Measurements from ENCODE around the gene SDHB. TPM values are rescaled to one million over a fixed set of nuclear protein-coding genes. Genes with fewer than 3 reads are reported as not detected.

SDHB gene
- total RNA-seq, 3 donors from 2014 or later, result 145 to 177 (median 163) TPM

DNA sequence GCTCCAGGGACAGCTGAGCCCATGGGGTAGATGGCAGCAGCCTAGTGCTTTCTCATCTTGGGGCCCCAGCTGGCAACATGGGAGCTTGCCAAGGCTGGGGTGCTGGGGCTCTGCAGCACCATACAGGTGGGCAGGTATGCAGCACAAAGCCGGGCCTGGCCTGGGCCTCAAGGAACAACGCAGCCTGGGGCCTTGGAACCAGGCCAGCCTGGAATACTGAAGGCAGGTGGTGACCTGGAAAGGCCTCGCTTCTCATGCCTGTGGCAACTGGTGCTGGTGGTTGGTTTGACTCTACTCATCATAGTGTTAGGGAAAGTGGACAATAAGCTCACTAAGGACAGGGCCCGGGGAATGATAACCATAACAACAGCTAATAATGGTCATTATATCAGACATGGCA is 27.0 kb upstream of the SDHB start:
- TF ChIP-seq, protein P1, sequence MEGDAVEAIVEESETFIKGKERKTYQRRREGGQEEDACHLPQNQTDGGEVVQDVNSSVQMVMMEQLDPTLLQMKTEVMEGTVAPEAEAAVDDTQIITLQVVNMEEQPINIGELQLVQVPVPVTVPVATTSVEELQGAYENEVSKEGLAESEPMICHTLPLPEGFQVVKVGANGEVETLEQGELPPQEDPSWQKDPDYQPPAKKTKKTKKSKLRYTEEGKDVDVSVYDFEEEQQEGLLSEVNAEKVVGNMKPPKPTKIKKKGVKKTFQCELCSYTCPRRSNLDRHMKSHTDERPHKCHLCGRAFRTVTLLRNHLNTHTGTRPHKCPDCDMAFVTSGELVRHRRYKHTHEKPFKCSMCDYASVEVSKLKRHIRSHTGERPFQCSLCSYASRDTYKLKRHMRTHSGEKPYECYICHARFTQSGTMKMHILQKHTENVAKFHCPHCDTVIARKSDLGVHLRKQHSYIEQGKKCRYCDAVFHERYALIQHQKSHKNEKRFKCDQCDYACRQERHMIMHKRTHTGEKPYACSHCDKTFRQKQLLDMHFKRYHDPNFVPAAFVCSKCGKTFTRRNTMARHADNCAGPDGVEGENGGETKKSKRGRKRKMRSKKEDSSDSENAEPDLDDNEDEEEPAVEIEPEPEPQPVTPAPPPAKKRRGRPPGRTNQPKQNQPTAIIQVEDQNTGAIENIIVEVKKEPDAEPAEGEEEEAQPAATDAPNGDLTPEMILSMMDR (IDR thresholded peaks at IDR 0.05), result no peak
- H3K9me3 ChIP-seq, result no peaks in the 10 kb centered on the region
- DNase-seq (no peak), ATAC-seq (no peak)
- peaks cover 5% of the 10 kb centered on the region for H3K36me3 ChIP-seq (ENCODE audit: low read depth)
- no peaks in the 10 kb centered on the region for H3K4me1 ChIP-seq (ENCODE audit: low read depth)
- intact Hi-C loops (cut with DNase I, micrococcal nuclease), result no loop called here
- no peak overlapping the region for H3K4me3 ChIP-seq

DNA sequence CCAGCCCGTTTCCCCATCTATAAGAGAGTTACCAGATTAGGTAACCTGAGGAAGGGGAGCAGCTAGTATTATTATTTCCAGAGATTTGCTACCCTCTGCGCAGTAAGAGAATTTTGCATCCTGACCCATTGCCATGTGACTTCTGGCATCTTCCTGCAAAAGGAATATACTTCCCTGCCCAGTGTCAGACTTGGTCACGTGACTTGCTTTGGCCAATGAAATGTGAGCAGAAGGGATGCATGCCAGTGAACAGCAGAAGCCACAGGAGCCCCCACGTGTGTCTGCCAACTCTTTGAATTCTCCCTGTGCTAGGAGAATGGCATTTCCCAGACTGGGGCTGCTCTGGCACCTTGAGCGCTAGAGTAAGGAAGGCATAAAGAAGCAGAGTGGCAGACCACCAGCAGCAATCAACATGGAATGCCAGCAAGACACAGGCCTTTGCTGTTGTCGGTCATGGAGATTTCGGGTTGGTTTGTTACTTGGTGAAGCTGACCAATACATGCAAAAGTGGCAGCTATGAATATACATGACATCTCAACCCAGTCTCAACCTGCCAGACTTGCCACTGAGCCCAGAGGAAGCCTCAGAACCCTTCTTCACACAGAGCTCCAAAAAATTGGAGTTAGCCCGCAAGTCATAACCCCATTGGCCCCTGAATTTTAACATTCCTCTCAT is 26.4 kb upstream of the SDHB start:
- H3K36me3 ChIP-seq (ENCODE audit: low read depth), result peaks cover 5% of the 10 kb centered on the region
- H3K4me1 ChIP-seq (ENCODE audit: low read depth), result no peaks in the 10 kb centered on the region
- no peak for ATAC-seq
- H3K4me3 ChIP-seq, result no peak overlapping the region
- no peak for DNase-seq
- TF ChIP-seq, protein P1 (IDR thresholded peaks at IDR 0.05), result no peak
- no peaks in the 10 kb centered on the region for H3K9me3 ChIP-seq
- intact Hi-C loops (cut with DNase I, micrococcal nuclease), result no loop called here

DNA sequence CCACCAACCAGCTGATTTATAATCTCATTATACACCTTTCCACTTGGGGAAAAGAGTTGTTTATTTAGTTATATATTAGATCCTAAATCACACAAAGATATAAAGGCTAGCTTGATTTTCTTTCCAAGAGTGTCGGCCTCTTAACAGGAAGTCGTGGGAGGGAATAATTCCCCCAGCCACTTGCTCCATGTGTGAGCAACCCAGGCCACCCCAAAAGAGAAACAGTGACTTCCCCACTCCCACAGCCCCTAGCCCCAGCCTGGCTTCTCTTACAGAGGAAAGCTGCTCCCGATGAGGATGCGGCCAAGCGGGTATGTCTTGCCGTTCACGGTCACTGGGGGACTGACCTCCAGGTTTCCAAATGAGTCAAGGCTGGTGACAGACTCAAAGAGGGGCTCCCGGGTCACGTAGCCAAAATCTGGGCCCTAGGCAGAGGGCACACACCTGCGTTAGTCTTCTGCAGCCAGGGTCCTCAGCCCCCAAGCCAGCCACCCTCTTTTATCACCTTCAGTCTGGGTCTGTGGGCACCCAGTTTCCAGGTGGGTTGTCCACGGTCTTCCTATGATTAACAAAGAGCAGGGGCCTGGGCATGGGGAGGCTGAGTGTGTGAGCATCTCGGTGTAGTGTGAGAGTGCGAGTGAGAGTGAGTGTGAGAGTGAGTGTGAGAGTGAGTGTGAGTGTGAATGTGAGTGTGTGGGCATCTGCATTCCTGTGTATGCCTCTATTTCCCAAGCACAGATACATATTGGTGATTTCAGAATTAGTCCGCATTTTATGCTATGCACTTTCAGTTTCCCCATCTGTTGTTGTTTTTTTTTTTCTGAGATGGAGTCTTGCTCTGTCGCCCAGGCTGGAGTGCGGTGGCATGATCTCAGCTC is 25.4 kb upstream of the SDHB start:
- H3K36me3 ChIP-seq (ENCODE audit: low read depth), result peaks cover 5% of the 10 kb centered on the region
- TF ChIP-seq, protein P1 (IDR thresholded peaks at IDR 0.05), result no peak
- no peaks in the 10 kb centered on the region for H3K9me3 ChIP-seq
- H3K4me3 ChIP-seq, result no peak overlapping the region
- ATAC-seq (no peak), DNase-seq (no peak)
- H3K4me1 ChIP-seq (ENCODE audit: low read depth), result no peaks in the 10 kb centered on the region
- intact Hi-C loops (cut with DNase I, micrococcal nuclease), result no loop called here

DNA sequence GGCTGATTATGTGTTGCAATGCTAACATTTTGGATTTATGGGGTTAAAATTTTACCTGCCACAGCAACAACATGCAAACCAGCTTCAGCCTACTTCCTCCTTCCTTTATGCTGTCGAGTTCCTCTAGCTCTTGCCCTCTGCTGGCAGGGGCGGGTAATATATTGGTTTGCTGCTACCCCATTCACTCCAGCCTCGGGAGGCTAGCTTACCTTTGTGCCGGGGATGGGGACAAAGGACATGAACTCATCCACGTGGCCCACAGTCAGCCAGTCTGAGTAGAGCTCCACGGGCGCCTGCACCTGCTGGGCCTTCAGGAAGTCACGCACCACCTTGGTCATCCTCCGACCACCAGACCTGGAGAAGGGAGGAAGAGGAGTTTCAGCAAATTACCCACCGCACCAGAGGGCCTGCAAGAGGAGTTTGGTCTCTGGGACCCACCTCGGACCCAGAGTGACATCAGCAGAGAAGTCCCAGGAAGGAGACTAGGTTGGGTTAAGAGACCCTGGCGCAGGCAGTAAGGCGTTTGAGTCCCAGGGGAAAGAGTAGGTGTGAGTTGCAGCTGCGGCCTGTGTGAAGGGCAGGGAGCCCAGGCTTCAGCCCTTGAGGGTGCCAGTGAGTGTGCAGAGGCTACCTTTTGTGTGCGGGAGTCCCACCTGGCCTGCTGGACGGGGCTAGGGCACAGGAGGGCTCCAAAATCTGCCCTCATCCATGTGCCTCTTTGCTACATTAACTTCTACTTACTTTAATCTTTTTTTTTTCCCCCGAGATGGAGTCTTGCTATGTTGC is 21.8 kb upstream of the SDHB start:
- ATAC-seq, result peak; percentile 86
- peak in 1 of 3 donors; percentile 46 for DNase-seq
- Histone ChIP-seq H3K4me1 (ENCODE audit: low read depth) (no peaks in the 10 kb centered on the region), H3K36me3 (ENCODE audit: low read depth) (no peaks in the 10 kb centered on the region), H3K9me3 (no peaks in the 10 kb centered on the region), H3K4me3 (no peak overlapping the region)
- intact Hi-C loops (cut with DNase I, micrococcal nuclease), result no loop called here
- TF ChIP-seq, protein P1 (IDR thresholded peaks at IDR 0.05), result no peak

DNA sequence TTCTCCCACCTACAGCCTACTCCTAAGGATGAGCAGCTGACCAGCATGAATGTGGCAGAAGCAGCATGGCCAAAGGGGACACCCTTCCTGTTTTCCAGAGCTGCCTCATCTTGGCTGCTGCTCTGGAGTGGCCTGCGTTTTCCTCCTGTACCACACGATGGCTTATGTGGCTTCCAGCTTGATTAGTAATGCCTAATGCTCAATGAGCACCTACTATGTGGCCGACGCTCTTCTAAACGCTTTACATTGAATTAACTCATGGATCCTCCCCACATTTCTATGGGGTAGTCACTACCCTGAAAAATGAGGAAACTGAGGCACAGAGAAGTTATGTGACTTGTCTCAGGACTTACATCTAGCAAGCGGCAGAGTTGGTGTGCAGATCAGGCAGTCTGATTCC is 18.0 kb upstream of the SDHB start:
- intact Hi-C loops (cut with DNase I, micrococcal nuclease), result no loop called here

More for the DNA sequence above, 18.0 kb upstream of the SDHB start:
- TF ChIP-seq, protein P1 (IDR thresholded peaks at IDR 0.05), result no peak
- Histone ChIP-seq H3K36me3 (ENCODE audit: low read depth) (no peaks in the 10 kb centered on the region), H3K9me3 (no peaks in the 10 kb centered on the region), H3K4me3 (no peak overlapping the region), H3K4me1 (ENCODE audit: low read depth) (no peaks in the 10 kb centered on the region)
- no peak for ATAC-seq
- no peak for DNase-seq

Data from mucosa of descending colon (tissue), 3 donors.